Prostate gland (tissue), 2 donors: ENCODE results near the gene TSHZ2. TPM values are rescaled to one million over a fixed set of nuclear protein-coding genes. Genes with fewer than 3 reads are reported as not detected.

Experiments
- DNase-seq: peaks from one replicate; pipeline ENCODE4 v3.0.0-alpha.2; 2019; ENCODE audit warnings: low spot score
- H3K27ac ChIP-seq, 2 donors: fragments of 200-600 bp; sonication (generic); 2 replicates each; pipeline ENCODE4 v1.5.1; 2017 to 2019
- H3K27me3 ChIP-seq: fragments of 200-600 bp; sonication (generic); replicated peaks from 2 replicates; pipeline ENCODE4 v1.5.1; 2019; ENCODE audit not compliant: insufficient read depth
- H3K36me3 ChIP-seq, 2 donors: fragments of 200-600 bp; sonication (generic); 1 replicate in 1 of 2; 2 replicates in 1 of 2; pipeline versions ENCODE4 v1.5.1 to v1.8.1; 2017 to 2019
- H3K4me1 ChIP-seq: fragments of 200-600 bp; sonication (generic); replicated peaks from 2 replicates; pipeline ENCODE4 v1.5.1; 2019
- H3K4me3 ChIP-seq, 2 donors: fragments of 200-600 bp; sonication (generic); 2 replicates each; pipeline ENCODE4 v1.5.1; 2017 to 2019
- H3K9me3 ChIP-seq: fragments of 200-600 bp; sonication (generic); 2 replicates; pipeline ENCODE4 v1.5.1; 2017
- CTCF ChIP-seq, 4 experiments: fragments of 200-600 bp in 2 of 4; fragments of 450-650 bp in 2 of 4; sonication (generic) in 2 of 4; IDR thresholded peaks; 1 replicate in 3 of 4; 2 replicates in 1 of 4; pipeline ENCODE4 v1.5.1; 2016 to 2019; ENCODE audit warnings: antibody characterized with exemption in 4 of 4, mild to moderate bottlenecking in 2 of 4, moderate library complexity in 2 of 4
- POLR2A ChIP-seq: fragments of 450-650 bp; IDR thresholded peaks from one replicate; pipeline ENCODE4 v1.6.1; 2016; ENCODE audit warnings: antibody characterized with exemption, mild to moderate bottlenecking
- POLR2AphosphoS5 ChIP-seq: sonication (generic); formaldehyde crosslinking; IDR thresholded peaks from one replicate; pipeline ENCODE4 v1.6.1; 2017; ENCODE audit warnings: antibody characterized with exemption
- WGBS: methylation state at CpG from one replicate; pipeline ENCODE4 v1.1.5; 2018; 5-methylcytosine and 5-hydroxymethylcytosine counted together
- intact Hi-C: fragments of 100-400 bp; cut with DNase I; formaldehyde crosslinking; loops from one replicate; pipeline ENCODE4 v1.14.2; 2022
- total RNA-seq, 2 donors: library from RNA; depleted of rRNA; stranded (reverse); fragments of >200 nt; gene quantifications; one replicate each; pipeline ENCODE4 v1.1.0, GENCODE V29; 2016

The TSHZ2 gene
- total RNA-seq, 2 donors from 2014 or later, result 9.8 to 35.1 TPM

GRCh38 chr20:53237461-53237860 is 265.3 kb downstream of the TSHZ2 start:
- no peaks in the 10 kb centered on the region for H3K27me3 ChIP-seq
- no peak overlapping the region for H3K4me3 ChIP-seq
- no peak for TF ChIP-seq CTCF (IDR thresholded peaks at IDR 0.05)
- TF ChIP-seq POLR2A, result no peak
- no peak for TF ChIP-seq POLR2AphosphoS5
- no peaks in the 10 kb centered on the region for H3K36me3 ChIP-seq
- no peak overlapping the region for H3K27ac ChIP-seq
- DNase-seq, result no peak
- intact Hi-C loops, result no loop called here
- H3K4me1 ChIP-seq, result no peaks in the 10 kb centered on the region
- WGBS, result 94% methylated on average over 8 of the region's 8 CpGs
- H3K9me3 ChIP-seq, result no peaks in the 10 kb centered on the region

DNA sequence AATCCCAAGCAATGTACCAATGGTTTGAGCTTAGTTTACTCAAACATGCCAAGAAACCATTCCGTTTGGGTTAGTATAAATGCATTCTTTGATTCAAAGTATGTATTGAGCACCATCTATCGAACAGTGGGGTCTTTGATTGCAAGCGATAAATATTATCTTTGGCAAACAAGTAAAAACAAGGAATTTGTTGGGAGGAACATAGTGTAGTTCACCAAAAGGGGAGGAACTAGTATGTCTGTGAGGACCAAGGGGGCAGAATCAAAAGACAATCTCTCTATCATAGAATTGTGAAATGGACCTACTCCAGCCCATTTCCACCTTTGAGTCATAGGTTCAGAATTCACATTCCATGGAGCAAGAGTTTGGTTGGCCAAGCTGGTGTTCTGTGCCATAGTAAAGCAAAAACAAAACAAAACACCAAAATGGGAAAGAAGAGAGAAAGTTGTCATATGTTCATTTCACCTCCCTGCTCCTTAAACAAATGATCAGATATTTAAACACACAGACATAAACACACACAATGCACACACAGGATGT is 266.0 kb downstream of the TSHZ2 start:
- no peaks in the 10 kb centered on the region for H3K27me3 ChIP-seq
- 47% methylated on average over 3 of the region's 3 CpGs for WGBS
- no peak overlapping the region for H3K4me3 ChIP-seq
- DNase-seq, result no peak
- no peaks in the 10 kb centered on the region for H3K9me3 ChIP-seq
- intact Hi-C loops, result no loop called here
- TF ChIP-seq CTCF (IDR thresholded peaks at IDR 0.05) (no peak), POLR2AphosphoS5 (no peak), POLR2A (no peak)
- no peaks in the 10 kb centered on the region for H3K4me1 ChIP-seq
- H3K27ac ChIP-seq, result no peak overlapping the region
- H3K36me3 ChIP-seq, result no peaks in the 10 kb centered on the region

- no peak for DNase-seq
- no peaks in the 10 kb centered on the region for H3K9me3 ChIP-seq
These were observed 271.0 kb downstream of the TSHZ2 start for GRCh38 chr20:53243152-53243551.

GRCh38 chr20:53244711-53245110 is 272.6 kb downstream of the TSHZ2 start:
- 96% methylated on average over 2 of the region's 2 CpGs for WGBS
- intact Hi-C loops, result no loop called here
- TF ChIP-seq POLR2AphosphoS5 (no peak), CTCF (IDR thresholded peaks at IDR 0.05) (no peak), POLR2A (no peak)

More at GRCh38 chr20:53243152-53243551, 271.0 kb downstream of the TSHZ2 start:
- Histone ChIP-seq H3K4me1 (no peaks in the 10 kb centered on the region), H3K4me3 (no peak overlapping the region), H3K36me3 (no peaks in the 10 kb centered on the region), H3K27ac (no peak overlapping the region), H3K27me3 (no peaks in the 10 kb centered on the region)
- WGBS, result 94% methylated on average over 3 of the region's 3 CpGs
- TF ChIP-seq CTCF (IDR thresholded peaks at IDR 0.05) (no peak), POLR2AphosphoS5 (no peak), POLR2A (no peak)
- intact Hi-C loops, result no loop called here

DNA sequence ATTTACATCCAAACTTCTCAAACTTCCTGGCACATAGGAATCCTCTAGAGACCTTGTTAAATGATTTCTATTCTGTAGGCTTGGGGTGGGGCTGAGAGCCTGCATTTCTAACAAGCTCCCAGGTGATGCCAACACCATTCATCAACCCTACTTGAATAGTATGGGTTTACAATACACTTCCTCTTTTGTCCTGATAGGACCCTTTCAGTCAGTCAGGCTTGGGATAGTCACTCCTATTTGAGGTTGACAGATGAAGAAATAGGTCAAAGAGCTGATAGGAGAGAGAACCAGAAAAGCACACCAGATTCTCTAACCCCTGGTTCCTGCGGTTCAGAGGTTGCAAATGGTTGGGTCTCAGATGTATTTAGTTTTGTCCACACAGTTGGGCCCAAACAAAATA is 273.4 kb downstream of the TSHZ2 start:
- no peak for DNase-seq
- H3K9me3 ChIP-seq, result no peaks in the 10 kb centered on the region
- 95% methylated on average over 1 of the region's 1 CpG for WGBS
- no peaks in the 10 kb centered on the region for H3K27me3 ChIP-seq
- no peaks in the 10 kb centered on the region for H3K36me3 ChIP-seq
- no peaks in the 10 kb centered on the region for H3K4me1 ChIP-seq
- no peak overlapping the region for H3K4me3 ChIP-seq
- TF ChIP-seq POLR2AphosphoS5 (no peak), CTCF (IDR thresholded peaks at IDR 0.05) (no peak), POLR2A (no peak)
- intact Hi-C loops, result no loop called here
- no peak overlapping the region for H3K27ac ChIP-seq

More at GRCh38 chr20:53244711-53245110, 272.6 kb downstream of the TSHZ2 start:
- H3K27ac ChIP-seq, result no peak overlapping the region
- H3K4me3 ChIP-seq, result no peak overlapping the region
- H3K4me1 ChIP-seq, result no peaks in the 10 kb centered on the region
- DNase-seq, result no peak
- H3K27me3 ChIP-seq, result no peaks in the 10 kb centered on the region
- no peaks in the 10 kb centered on the region for H3K9me3 ChIP-seq
- H3K36me3 ChIP-seq, result no peaks in the 10 kb centered on the region
